HUES6 (cell line): ENCODE data around the gene ALDH6A1.

Experiments
- H3K27ac ChIP-seq: 2 replicates; pipeline ENCODE4 v1.7.0; 2013; ENCODE audit warnings: low read depth, mild to moderate bottlenecking, low read length, inconsistent platforms
- H3K27me3 ChIP-seq: 2 replicates; pipeline ENCODE4 v1.6.1; 2013; ENCODE audit warnings: low read length; ENCODE audit not compliant: control insufficient read depth, insufficient read depth
- H3K36me3 ChIP-seq: 2 replicates; pipeline ENCODE4 v1.6.1; 2013; ENCODE audit warnings: low read length; ENCODE audit not compliant: control insufficient read depth, insufficient read depth
- H3K4me1 ChIP-seq: 2 replicates; pipeline ENCODE4 v1.6.1; 2013; ENCODE audit warnings: low read length; ENCODE audit not compliant: control insufficient read depth, insufficient read depth
- H3K4me3 ChIP-seq: 2 replicates; pipeline ENCODE4 v1.5.1; 2013; ENCODE audit warnings: low read depth, low read length
- H3K9ac ChIP-seq: one replicate; pipeline ENCODE4 v1.6.1; 2013; ENCODE audit warnings: mild to moderate bottlenecking, low read length
- H3K9me3 ChIP-seq: 2 replicates; pipeline ENCODE4 v1.6.1; 2013; ENCODE audit warnings: low read depth, low read length; ENCODE audit not compliant: control insufficient read depth, insufficient read depth

ALDH6A1 gene

DNA sequence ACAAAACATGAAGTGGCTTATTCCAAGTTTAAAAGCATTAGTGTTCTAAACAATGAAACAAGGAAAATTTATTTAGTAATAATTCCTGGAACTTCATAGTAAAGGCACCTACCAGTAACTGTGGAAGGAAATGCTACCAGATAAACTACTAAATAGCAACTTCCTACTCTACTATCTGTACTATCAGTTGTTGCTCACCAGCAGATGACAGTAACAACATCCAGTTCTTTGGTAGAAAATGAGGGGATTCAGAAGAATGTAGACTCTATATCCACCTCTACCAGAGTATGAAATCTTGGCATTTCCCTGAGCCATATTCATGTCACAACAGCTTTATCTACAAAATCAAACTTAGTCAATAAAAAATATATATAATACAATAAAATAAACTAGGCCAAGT, 68.3 kb downstream of the ALDH6A1 start:
- H3K27me3 ChIP-seq: no peaks in the 10 kb centered on the region
- H3K4me1 ChIP-seq: no peaks in the 10 kb centered on the region
- H3K36me3 ChIP-seq: peaks cover 12% of the 10 kb centered on the region
- no peak overlapping the region for H3K9ac ChIP-seq
- H3K9me3 ChIP-seq: no peaks in the 10 kb centered on the region
- H3K27ac ChIP-seq: no peak overlapping the region
- H3K4me3 ChIP-seq: no peak overlapping the region

DNA sequence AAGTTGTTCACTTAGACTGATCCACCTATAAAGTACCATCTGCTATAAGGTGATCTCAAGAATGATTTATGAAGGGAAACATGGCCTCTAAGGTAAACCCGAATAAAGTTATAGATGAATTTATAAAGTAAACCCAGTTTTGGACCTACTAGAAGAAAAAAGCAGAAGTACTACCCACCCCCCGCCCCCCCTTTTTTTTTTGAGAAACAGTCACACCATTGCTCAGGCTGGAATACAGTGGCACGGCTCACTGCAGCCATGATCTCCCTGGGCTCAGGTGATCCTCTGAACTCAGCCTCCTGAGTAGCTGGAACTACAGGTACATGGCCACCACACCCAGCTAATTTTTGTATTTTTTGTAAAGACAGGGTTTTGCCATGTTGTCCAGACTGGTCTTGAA, 69.1 kb downstream of the ALDH6A1 start:
- Histone ChIP-seq H3K27ac (no peak overlapping the region), H3K9ac (no peak overlapping the region), H3K9me3 (no peaks in the 10 kb centered on the region), H3K36me3 (peaks cover 12% of the 10 kb centered on the region), H3K4me3 (no peak overlapping the region), H3K4me1 (no peaks in the 10 kb centered on the region), H3K27me3 (no peaks in the 10 kb centered on the region)

DNA sequence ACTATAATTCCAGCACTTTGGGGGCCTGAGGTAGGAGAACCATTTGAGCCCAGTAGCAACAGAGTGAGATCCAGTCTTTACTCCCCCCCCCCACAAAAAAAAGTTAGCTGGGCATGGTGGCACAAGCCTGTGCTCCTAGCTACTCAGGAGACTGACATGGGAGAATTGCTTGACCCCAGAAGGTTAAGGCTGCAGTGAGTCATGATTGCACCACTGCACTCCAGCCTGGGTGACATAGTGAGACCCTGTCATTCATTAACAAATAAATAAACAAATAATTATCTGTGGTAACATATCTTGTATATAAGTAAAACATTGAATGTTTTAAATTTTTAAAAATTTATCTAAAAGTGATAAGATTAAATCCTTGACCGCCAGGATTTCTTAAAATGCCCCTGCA, 70.0 kb downstream of the ALDH6A1 start:
- Histone ChIP-seq H3K27me3 (no peaks in the 10 kb centered on the region), H3K4me3 (no peak overlapping the region), H3K27ac (no peak overlapping the region), H3K9ac (no peak overlapping the region), H3K9me3 (no peaks in the 10 kb centered on the region), H3K36me3 (peaks cover 12% of the 10 kb centered on the region), H3K4me1 (no peaks in the 10 kb centered on the region)

DNA sequence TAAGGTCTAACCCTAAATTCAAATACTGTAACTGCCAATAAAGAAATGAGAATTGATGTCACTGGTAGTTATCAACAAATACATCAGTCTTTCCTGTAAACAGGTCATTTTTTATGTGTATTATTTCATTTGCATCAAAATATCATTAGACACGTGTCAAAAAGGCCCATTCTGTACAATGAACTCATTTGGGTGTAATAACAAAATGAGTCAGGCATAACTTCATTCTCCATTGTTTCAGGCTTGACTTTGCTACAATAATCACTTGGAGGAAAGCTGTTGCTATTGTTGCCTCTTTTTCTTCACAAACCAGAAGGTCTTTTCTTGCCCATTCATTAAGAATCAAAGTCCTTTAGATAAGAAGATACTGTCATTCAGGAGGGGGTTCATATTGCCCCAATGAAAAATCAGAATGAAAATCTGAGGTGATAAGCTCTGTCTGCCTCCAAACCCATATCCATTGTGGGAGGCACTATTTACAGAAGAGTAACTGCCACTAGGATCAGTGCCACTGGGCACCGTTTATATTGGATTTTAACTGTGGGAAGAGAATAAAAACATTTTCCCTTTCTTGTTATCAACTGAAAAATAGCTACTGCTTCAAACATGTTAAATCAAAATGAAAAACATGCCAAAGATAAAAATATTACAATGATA, 75.3 kb downstream of the ALDH6A1 start:
- Histone ChIP-seq H3K36me3 (peaks cover 20% of the 10 kb centered on the region), H3K4me3 (no peak overlapping the region), H3K4me1 (no peaks in the 10 kb centered on the region), H3K27me3 (no peaks in the 10 kb centered on the region), H3K27ac (no peak overlapping the region), H3K9me3 (no peaks in the 10 kb centered on the region), H3K9ac (no peak overlapping the region)
